ENCODE data around the gene BAZ1B.
"Not testable (repeated sequence)": the region's sequence is repeated elsewhere in the genome, so short reads cannot be mapped to it uniquely, and the experiment has no call there.

The BAZ1B gene

DNA sequence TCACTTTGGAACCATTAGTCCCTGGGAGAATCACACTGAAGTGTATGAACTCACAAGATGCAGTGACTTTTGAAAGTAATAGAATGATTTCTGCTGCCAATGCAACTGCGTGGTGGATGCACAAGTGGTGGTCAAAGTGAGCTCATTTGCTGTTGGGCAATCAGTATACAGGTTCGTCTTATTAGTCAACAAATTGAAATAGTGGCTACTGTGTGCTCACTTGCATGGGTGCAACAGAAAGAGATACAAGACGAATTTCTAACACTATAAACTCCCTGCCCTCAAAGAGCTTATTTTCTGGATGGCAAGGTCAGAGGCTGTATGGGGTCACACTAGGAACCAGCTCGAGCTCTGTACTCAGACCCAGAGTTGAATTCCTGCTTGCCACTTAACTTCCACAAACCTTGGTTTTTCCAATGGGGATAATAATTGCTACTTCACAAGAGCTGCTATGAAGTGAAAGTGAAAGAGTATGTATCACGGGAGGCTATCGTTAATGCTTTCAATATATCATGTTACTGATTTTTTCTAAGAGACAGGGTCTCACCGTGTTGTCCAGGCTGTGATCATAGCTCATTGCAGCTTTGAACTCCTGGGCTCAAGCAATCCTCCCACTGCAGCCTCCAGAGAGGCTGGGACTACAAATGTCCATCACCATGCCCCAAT lies 43.7 kb upstream of the BAZ1B start:
- H3K4me3 ChIP-seq (replicated peaks; ENCODE audit: low read depth, low read length) = no peak overlapping the region
- DNase-seq (ENCODE audit: extremely low read depth, low read depth) = no peak
- TF ChIP-seq, protein P1, sequence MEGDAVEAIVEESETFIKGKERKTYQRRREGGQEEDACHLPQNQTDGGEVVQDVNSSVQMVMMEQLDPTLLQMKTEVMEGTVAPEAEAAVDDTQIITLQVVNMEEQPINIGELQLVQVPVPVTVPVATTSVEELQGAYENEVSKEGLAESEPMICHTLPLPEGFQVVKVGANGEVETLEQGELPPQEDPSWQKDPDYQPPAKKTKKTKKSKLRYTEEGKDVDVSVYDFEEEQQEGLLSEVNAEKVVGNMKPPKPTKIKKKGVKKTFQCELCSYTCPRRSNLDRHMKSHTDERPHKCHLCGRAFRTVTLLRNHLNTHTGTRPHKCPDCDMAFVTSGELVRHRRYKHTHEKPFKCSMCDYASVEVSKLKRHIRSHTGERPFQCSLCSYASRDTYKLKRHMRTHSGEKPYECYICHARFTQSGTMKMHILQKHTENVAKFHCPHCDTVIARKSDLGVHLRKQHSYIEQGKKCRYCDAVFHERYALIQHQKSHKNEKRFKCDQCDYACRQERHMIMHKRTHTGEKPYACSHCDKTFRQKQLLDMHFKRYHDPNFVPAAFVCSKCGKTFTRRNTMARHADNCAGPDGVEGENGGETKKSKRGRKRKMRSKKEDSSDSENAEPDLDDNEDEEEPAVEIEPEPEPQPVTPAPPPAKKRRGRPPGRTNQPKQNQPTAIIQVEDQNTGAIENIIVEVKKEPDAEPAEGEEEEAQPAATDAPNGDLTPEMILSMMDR (IDR thresholded peaks at IDR 0.05; ENCODE audit: low read depth, low read length, missing control alignments) = no peak

DNA sequence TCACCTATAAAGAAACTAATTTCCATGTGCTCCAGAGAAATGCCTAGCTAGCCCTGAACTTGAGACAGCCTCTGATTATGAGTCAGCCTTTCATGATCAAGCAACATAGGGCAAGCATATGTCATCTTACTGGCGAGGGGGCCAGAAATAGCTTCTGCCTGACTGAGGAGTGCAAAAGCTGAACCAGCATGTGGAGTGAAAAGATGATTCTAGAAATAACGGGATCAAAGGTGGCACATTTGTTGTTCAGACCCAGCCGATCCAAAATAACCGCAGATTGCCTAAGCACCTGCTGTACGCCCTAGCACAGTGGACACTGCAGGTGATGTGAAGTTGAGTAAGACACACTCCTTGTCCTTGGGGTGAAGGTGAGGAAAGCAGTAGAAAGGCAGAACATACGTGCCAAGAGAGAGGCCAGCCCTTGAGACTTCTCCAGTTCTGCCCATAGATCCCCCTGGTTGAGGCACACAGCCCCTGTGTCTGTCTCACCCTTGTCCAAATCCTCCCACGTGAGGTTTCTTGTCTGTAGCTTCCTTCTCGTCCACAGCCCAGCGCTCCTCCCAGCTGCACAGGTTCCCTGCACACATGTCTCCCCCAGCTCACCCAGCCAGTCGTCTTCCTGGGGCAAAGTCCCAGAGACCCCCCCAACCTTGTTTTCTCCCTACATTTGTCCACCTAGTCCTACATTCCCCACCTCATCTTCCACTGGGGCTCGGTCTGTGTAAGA lies 38.2 kb upstream of the BAZ1B start:
- TF ChIP-seq, protein P1 (IDR thresholded peaks at IDR 0.05; ENCODE audit: low read depth, low read length, missing control alignments) = no peak
- H3K4me3 ChIP-seq (replicated peaks; ENCODE audit: low read depth, low read length) = no peak overlapping the region
- DNase-seq (ENCODE audit: extremely low read depth, low read depth) = peak; percentile 83

DNA sequence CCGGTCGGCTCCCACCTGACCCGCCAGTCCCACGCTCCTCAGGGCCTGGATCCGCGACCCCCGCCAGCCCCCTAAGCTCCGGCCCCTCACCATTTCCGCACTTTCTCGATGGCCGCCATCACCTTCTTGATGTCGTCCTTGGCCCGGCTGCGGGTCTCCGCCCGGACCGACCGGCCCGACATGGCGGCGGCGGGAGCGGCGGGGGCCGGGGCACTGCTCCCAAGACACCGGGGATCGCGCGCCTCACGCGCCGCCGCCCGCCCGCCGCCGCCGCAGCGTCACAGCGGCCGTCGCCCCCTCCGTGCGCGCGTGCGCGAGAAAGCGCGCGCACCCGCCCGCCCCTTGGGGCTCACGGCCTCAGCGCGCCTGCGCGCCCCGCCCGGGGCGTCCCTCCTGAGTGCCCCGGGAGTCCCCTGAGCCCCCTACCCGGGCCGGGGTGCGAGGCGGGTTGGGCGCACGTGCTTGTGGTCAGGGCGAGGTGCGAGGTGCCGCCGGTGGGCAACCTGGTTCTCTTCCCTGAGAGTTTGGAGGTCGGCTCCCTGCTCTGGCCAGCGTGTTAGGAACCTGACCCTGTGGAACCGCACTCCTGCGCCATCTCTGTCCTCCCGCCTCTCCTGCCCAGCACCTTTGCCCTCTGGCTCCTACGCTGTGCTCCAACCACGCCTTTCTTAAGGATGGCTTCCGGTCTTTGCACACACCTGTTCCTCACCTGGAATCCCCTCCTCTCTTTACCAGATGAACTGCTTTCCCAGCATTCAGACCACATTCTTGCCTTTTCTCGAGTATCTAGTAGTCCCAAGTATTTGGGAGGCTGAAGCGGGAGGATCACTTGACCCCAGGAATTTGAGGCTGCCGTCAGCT lies 35.5 kb upstream of the BAZ1B start, which contains the start of gene BCL7B:
TSS of gene BCL7B (minus strand) at position 294 of the 861 bp plus-strand sequence. CDS start at position 182, 112 bp downstream.
- no peak for DNase-seq (ENCODE audit: extremely low read depth, low read depth)
- H3K4me3 ChIP-seq (replicated peaks; ENCODE audit: low read depth, low read length) = peak within 1 kb of the TSS; percentile 76
- TF ChIP-seq, protein P1 (IDR thresholded peaks at IDR 0.05; ENCODE audit: low read depth, low read length, missing control alignments) = no peak

DNA sequence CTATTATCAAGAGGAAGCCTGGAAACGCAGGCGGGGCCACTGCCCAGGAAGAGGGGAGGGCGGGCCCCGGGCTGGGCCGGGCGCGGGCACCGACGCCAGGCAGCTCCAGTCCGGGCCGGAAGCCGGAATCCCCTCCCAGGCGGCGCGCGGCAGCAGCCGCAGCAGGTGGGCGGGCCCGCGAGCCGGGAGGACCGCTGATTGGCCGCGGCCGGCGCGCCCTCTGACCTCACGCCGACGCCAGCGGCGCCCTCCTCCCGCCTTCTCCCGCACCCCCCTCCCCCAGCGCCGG lies 35.0 kb upstream of the BAZ1B start:
- peak; percentile 66 for DNase-seq (ENCODE audit: extremely low read depth, low read depth)
- TF ChIP-seq, protein P1 (IDR thresholded peaks at IDR 0.05; ENCODE audit: low read depth, low read length, missing control alignments) = no peak
- peak overlapping the region; percentile 76 for H3K4me3 ChIP-seq (replicated peaks; ENCODE audit: low read depth, low read length)

DNA sequence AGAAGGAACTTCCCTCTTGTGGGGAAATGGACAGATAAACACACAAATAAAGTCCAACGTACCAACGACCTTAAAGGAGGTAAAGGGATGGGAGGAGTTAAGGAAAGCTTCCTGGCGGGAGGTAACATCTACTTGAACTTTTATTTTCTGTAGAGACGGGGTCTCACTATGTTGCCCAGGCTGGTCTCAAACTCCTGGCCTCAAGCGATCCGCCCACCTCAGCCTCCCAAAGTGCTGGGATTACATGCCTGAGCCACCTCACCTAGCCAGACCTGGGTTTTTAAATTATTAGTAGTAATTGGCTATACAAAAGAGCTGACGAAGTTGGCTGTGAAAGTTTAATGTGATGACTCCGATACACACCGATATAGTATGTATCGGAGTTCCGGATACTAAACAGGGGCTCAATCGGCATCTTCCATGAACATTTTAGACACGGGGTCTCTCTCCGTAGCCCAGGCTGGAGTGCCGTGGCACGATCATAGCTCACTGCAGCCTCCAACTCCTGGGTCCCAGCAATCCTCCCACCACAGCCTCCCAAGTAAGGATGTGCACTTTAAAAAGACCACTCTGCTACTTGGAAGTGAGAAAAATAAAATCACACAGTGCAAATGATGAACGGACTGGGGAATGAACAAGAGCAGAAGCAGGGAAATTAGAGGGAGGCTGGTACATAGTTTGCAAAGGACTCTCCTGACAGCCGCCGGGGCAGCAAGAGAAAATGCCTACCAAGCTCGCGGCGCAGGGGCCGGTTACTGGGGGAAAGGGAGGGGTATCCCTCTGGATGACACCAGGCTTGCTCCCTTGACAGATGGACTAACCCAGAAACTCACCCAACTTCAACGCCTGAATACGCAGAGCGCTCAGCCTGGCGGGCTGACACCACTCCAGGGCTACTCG lies 34.4 kb upstream of the BAZ1B start:
- no peak for DNase-seq (ENCODE audit: extremely low read depth, low read depth)
- TF ChIP-seq, protein P1 (IDR thresholded peaks at IDR 0.05; ENCODE audit: low read depth, low read length, missing control alignments) = no peak
- peak overlapping the region; percentile 76 for H3K4me3 ChIP-seq (replicated peaks; ENCODE audit: low read depth, low read length)

DNA sequence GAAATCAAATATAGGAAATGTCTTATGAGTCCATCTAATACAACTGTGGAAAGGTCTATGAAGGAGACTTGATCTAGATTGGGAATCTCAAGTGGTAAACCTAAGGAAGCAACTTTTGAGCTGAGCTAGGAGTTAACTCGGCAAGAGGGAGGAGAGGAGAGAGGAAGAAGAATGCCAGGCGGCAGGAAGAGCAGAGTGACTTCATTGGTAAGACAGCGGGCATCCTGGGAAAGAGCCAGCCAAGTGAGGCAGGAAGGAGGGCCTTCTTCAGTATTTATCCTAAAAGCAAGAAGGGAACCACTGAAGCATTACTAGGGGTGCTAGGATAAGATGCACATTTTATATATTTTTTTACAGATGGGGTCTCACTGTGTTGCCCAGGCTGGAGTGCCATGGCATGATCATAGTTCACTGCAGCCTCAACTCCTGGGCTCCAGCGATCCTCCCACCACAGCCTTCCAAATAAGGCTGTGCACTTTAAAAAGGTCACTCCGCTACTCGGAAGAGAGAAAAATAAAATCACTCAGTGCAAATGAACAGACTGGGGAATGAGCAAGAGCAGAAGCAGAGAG lies 33.4 kb upstream of the BAZ1B start:
- TF ChIP-seq, protein P1 (IDR thresholded peaks at IDR 0.05; ENCODE audit: low read depth, low read length, missing control alignments) = no peak
- DNase-seq (ENCODE audit: extremely low read depth, low read depth) = no peak
- H3K4me3 ChIP-seq (replicated peaks; ENCODE audit: low read depth, low read length) = peak overlapping the region; percentile 76

DNA sequence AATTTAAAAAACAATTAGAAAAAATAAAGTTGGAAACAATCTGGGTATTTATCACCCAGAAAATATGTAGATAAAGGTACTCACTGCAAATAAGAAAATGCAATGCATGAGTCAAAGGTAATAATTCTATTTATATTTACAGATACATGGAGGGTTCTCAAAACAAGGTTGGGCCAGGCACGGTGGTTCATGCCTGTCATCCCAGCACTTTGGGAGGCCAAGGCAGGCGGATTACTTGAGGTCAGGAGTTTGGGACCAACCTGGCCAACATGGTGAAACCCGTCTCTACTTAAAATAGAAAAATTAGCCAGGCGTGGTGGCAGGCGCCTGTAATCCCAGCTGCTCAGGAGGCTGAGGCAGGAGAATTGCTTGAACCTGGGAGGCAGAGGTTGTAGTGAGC lies 28.0 kb upstream of the BAZ1B start:
- H3K4me3 ChIP-seq (replicated peaks; ENCODE audit: low read depth, low read length); DNase-seq (ENCODE audit: extremely low read depth, low read depth): not testable (repeated sequence)

Data from HFF-Myc (cell line).